ENCODE measurements around the gene SMS. TPM values are rescaled to one million over a fixed set of nuclear protein-coding genes. Genes with fewer than 3 reads are reported as not detected.

Gene SMS
- total and polyA plus RNA-seq, 2 experiments from 2014 or later: 185 to 274 TPM

DNA sequence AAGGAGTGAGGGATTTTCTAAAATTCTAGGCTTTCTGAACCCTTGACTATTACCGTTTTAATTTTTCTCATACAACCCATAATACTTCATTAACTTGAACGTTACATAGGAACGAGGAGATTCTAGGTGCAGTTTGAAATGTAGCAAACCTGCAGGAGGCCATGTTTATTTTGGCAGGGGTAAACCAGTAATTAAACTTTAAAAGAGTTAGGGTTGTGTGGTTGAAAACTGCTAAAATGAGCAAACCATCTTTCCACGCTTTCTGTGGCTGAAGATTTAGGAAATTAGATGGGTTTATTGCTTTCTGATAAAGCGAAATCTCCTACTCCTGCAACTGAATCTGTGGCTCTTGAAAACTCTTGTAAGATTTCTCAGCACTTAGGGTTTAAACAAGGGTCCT, 93.3 kb downstream of the SMS start (continued):
- TF ChIP-seq, protein P1, sequence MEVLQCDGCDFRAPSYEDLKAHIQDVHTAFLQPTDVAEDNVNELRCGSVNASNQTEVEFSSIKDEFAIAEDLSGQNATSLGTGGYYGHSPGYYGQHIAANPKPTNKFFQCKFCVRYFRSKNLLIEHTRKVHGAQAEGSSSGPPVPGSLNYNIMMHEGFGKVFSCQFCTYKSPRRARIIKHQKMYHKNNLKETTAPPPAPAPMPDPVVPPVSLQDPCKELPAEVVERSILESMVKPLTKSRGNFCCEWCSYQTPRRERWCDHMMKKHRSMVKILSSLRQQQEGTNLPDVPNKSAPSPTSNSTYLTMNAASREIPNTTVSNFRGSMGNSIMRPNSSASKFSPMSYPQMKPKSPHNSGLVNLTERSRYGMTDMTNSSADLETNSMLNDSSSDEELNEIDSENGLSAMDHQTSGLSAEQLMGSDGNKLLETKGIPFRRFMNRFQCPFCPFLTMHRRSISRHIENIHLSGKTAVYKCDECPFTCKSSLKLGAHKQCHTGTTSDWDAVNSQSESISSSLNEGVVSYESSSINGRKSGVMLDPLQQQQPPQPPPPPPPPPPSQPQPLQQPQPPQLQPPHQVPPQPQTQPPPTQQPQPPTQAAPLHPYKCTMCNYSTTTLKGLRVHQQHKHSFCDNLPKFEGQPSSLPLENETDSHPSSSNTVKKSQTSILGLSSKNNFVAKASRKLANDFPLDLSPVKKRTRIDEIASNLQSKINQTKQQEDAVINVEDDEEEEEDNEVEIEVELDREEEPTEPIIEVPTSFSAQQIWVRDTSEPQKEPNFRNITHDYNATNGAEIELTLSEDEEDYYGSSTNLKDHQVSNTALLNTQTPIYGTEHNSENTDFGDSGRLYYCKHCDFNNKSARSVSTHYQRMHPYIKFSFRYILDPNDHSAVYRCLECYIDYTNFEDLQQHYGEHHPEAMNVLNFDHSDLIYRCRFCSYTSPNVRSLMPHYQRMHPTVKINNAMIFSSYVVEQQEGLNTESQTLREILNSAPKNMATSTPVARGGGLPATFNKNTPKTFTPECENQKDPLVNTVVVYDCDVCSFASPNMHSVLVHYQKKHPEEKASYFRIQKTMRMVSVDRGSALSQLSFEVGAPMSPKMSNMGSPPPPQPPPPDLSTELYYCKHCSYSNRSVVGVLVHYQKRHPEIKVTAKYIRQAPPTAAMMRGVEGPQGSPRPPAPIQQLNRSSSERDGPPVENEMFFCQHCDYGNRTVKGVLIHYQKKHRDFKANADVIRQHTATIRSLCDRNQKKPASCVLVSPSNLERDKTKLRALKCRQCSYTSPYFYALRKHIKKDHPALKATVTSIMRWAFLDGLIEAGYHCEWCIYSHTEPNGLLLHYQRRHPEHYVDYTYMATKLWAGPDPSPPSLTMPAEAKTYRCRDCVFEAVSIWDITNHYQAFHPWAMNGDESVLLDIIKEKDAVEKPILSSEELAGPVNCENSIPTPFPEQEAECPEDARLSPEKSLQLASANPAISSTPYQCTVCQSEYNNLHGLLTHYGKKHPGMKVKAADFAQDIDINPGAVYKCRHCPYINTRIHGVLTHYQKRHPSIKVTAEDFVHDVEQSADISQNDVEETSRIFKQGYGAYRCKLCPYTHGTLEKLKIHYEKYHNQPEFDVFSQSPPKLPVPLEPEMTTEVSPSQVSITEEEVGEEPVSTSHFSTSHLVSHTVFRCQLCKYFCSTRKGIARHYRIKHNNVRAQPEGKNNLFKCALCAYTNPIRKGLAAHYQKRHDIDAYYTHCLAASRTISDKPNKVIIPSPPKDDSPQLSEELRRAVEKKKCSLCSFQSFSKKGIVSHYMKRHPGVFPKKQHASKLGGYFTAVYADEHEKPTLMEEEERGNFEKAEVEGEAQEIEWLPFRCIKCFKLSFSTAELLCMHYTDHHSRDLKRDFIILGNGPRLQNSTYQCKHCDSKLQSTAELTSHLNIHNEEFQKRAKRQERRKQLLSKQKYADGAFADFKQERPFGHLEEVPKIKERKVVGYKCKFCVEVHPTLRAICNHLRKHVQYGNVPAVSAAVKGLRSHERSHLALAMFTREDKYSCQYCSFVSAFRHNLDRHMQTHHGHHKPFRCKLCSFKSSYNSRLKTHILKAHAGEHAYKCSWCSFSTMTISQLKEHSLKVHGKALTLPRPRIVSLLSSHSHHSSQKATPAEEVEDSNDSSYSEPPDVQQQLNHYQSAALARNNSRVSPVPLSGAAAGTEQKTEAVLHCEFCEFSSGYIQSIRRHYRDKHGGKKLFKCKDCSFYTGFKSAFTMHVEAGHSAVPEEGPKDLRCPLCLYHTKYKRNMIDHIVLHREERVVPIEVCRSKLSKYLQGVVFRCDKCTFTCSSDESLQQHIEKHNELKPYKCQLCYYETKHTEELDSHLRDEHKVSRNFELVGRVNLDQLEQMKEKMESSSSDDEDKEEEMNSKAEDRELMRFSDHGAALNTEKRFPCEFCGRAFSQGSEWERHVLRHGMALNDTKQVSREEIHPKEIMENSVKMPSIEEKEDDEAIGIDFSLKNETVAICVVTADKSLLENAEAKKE (CRISPR knock-in tag; IDR thresholded peaks at IDR 0.05): no peak
- no peak for TF ChIP-seq POLR2AphosphoS5 (IDR thresholded peaks at IDR 0.05; ENCODE audit: low read depth)
- no peak for TF ChIP-seq NANOG (IDR thresholded peaks at IDR 0.05; ENCODE audit: borderline replicate concordance)

DNA sequence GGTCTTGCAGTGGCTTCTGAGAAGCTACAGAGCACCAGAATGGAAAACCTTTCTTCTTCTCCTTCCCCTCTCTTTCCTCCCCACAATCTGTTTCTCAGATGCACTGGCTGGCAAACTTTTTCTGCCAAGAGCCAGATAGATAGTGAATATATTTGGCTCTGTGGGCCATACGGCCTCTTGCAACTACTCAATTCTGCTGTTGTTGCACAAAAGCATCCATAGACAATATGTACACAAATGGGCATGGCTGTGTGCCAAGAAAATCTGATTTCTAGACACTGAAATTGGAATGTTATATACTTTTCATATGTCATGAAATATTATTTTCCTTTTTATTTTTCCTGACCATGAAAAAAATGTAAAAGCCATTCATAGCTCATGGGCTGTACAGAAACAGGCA, 94.7 kb downstream of the SMS start:
- Histone ChIP-seq H3K4me1 (ENCODE audit: insufficient read depth) (peaks cover 8% of the 10 kb centered on the region), H2AFZ (no peak overlapping the region), H3F3A (replicated peaks; ENCODE audit: low read depth) (no peaks in the 10 kb centered on the region), H3K36me3 (ENCODE audit: insufficient read depth) (no peaks in the 10 kb centered on the region), H3K27ac (ENCODE audit: low read depth) (no peak overlapping the region), H3K9me2 (ENCODE audit: insufficient read depth) (no peaks in the 10 kb centered on the region), H4K20me1 (replicated peaks; ENCODE audit: insufficient read depth) (no peaks in the 10 kb centered on the region), H3K79me2 (replicated peaks; ENCODE audit: insufficient read depth) (no peaks in the 10 kb centered on the region), H3K4me3 (no peak overlapping the region), H3K27me3 (ENCODE audit: insufficient read depth) (no peaks in the 10 kb centered on the region), H3K4me2 (no peak overlapping the region)
- Mint-ChIP-seq H3K27me3 (ENCODE audit: insufficient read depth, low read depth, poor library complexity) (peaks cover 2% of the 10 kb centered on the region), H3K4me1 (peaks cover 17% of the 10 kb centered on the region), H3K9me3 (no peaks in the 10 kb centered on the region), H3K36me3 (ENCODE audit: low read depth) (no peaks in the 10 kb centered on the region), H3K27ac (no peak overlapping the region), H3K4me3 (no peak overlapping the region)
- no peak for ATAC-seq
- no peak for TF ChIP-seq POLR2AphosphoS5 (IDR thresholded peaks at IDR 0.05; ENCODE audit: low read depth)
- no peak for DNase-seq (ENCODE audit: low spot score)

DNA sequence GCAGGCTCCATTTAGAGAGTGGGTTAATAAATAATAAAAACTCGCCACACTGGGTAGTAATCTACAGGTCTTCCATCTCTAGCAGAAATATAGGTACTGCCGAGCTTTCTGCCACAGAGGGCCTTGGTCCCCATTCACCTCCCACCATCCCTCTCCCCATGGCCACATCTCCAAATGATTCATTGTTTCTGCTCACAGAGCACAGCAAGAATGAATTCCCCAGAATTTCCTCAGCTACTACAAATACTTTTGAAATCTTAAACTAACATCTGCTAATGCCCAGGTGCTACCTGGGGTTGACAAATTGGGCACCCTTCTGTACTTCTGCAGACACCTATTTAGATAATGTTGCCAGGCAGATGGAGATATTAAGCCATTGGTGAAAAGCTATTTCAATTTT, 96.7 kb downstream of the SMS start:
- Mint-ChIP-seq H3K9me3 (no peaks in the 10 kb centered on the region), H3K27ac (no peak overlapping the region), H3K36me3 (ENCODE audit: low read depth) (no peaks in the 10 kb centered on the region), H3K4me1 (peaks cover 20% of the 10 kb centered on the region), H3K27me3 (ENCODE audit: insufficient read depth, low read depth, poor library complexity) (peaks cover 2% of the 10 kb centered on the region), H3K4me3 (no peak overlapping the region)
- ATAC-seq (no peak), DNase-seq (ENCODE audit: low spot score) (no peak)
- Histone ChIP-seq H3K27ac (ENCODE audit: low read depth) (no peak overlapping the region), H3K4me3 (no peak overlapping the region), H3K79me2 (replicated peaks; ENCODE audit: insufficient read depth) (no peaks in the 10 kb centered on the region), H2AFZ (no peak overlapping the region), H3K36me3 (ENCODE audit: insufficient read depth) (no peaks in the 10 kb centered on the region), H3K9me2 (ENCODE audit: insufficient read depth) (no peaks in the 10 kb centered on the region), H3F3A (replicated peaks; ENCODE audit: low read depth) (no peaks in the 10 kb centered on the region), H4K20me1 (replicated peaks; ENCODE audit: insufficient read depth) (no peaks in the 10 kb centered on the region), H3K4me1 (ENCODE audit: insufficient read depth) (peaks cover 8% of the 10 kb centered on the region), H3K27me3 (ENCODE audit: insufficient read depth) (no peaks in the 10 kb centered on the region), H3K4me2 (no peak overlapping the region)
- no peak for TF ChIP-seq CREB1 (CRISPR knock-in tag; IDR thresholded peaks at IDR 0.05; ENCODE audit: low read depth)
- no peak for TF ChIP-seq EZH2 (IDR thresholded peaks at IDR 0.05; ENCODE audit: low read depth, unreplicated experiment)
- TF ChIP-seq STAT1 (IDR thresholded peaks at IDR 0.05; ENCODE audit: unreplicated experiment): no peak
- no peak for TF ChIP-seq POLR2AphosphoS5 (IDR thresholded peaks at IDR 0.05; ENCODE audit: low read depth)
- no peak for TF ChIP-seq EZH2phosphoT487 (IDR thresholded peaks at IDR 0.05; ENCODE audit: unreplicated experiment)
- TF ChIP-seq JUNB (IDR thresholded peaks at IDR 0.05; ENCODE audit: unreplicated experiment): no peak
- TF ChIP-seq, protein P2, sequence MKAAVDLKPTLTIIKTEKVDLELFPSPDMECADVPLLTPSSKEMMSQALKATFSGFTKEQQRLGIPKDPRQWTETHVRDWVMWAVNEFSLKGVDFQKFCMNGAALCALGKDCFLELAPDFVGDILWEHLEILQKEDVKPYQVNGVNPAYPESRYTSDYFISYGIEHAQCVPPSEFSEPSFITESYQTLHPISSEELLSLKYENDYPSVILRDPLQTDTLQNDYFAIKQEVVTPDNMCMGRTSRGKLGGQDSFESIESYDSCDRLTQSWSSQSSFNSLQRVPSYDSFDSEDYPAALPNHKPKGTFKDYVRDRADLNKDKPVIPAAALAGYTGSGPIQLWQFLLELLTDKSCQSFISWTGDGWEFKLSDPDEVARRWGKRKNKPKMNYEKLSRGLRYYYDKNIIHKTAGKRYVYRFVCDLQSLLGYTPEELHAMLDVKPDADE (IDR thresholded peaks at IDR 0.05): no peak
- TF ChIP-seq, protein P3, sequence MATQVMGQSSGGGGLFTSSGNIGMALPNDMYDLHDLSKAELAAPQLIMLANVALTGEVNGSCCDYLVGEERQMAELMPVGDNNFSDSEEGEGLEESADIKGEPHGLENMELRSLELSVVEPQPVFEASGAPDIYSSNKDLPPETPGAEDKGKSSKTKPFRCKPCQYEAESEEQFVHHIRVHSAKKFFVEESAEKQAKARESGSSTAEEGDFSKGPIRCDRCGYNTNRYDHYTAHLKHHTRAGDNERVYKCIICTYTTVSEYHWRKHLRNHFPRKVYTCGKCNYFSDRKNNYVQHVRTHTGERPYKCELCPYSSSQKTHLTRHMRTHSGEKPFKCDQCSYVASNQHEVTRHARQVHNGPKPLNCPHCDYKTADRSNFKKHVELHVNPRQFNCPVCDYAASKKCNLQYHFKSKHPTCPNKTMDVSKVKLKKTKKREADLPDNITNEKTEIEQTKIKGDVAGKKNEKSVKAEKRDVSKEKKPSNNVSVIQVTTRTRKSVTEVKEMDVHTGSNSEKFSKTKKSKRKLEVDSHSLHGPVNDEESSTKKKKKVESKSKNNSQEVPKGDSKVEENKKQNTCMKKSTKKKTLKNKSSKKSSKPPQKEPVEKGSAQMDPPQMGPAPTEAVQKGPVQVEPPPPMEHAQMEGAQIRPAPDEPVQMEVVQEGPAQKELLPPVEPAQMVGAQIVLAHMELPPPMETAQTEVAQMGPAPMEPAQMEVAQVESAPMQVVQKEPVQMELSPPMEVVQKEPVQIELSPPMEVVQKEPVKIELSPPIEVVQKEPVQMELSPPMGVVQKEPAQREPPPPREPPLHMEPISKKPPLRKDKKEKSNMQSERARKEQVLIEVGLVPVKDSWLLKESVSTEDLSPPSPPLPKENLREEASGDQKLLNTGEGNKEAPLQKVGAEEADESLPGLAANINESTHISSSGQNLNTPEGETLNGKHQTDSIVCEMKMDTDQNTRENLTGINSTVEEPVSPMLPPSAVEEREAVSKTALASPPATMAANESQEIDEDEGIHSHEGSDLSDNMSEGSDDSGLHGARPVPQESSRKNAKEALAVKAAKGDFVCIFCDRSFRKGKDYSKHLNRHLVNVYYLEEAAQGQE (IDR thresholded peaks at IDR 0.05; ENCODE audit: unreplicated experiment): no peak
